K562 (cell line): ENCODE measurements around the gene WNT11. TPM values are rescaled to one million over a fixed set of nuclear protein-coding genes. Genes with fewer than 3 reads are reported as not detected.

Experiments used
- CCNT2 ChIP-seq: IDR thresholded peaks from 2 replicates; pipeline ENCODE4 v1.6.1; 2011; ENCODE audit warnings: borderline replicate concordance, low read depth, mild to moderate bottlenecking, moderate library complexity, mixed read lengths, low read length; ENCODE audit not compliant: insufficient read length; ENCODE audit errors: extremely low read depth
- EP400 ChIP-seq: fragments of 450-650 bp; IDR thresholded peaks from 2 replicates; pipeline ENCODE4 v1.6.1; 2017; ENCODE audit warnings: antibody characterized with exemption, mild to moderate bottlenecking, moderate library complexity
- ERF ChIP-seq: fragments of 450-650 bp; formaldehyde crosslinking; IDR thresholded peaks from 2 replicates; pipeline ENCODE4 v1.4.0; 2020; ENCODE audit warnings: mild to moderate bottlenecking, mixed read lengths
- ESRRA ChIP-seq: fragments of 450-650 bp; IDR thresholded peaks from 2 replicates; pipeline ENCODE4 v1.6.1; 2014; ENCODE audit warnings: low read depth, mild to moderate bottlenecking, moderate library complexity, borderline replicate concordance
- ETS2 ChIP-seq: IDR thresholded peaks from 2 replicates; pipeline ENCODE4 v1.6.1; 2016; ENCODE audit warnings: borderline replicate concordance, missing genetic modification characterization, mild to moderate bottlenecking, moderate library complexity, missing compliant biosample characterization; ENCODE audit not compliant: poor library complexity, severe bottlenecking
- FOXM1 ChIP-seq, 2 experiments: fragments of 450-650 bp in 1 of 2; sonication (generic) in 1 of 2; formaldehyde crosslinking in 1 of 2; IDR thresholded peaks; 2 replicates each; pipeline versions ENCODE4 v1.6.1 to v1.9.0; 2017 to 2022; ENCODE audit warnings: low read depth in 2 of 2, mild to moderate bottlenecking in 2 of 2, missing genetic modification reagents in 1 of 2, moderate library complexity in 1 of 2
- HDAC6 ChIP-seq: IDR thresholded peaks from 2 replicates; pipeline ENCODE4 v1.6.1; 2012; ENCODE audit warnings: low read depth, mild to moderate bottlenecking, control low read depth, inconsistent platforms, low read length, moderate library complexity
- MAZ ChIP-seq, 2 experiments: fragments of 450-650 bp in 1 of 2; sonication (generic) in 1 of 2; formaldehyde crosslinking; IDR thresholded peaks in 1 of 2; conservative IDR thresholded peaks in 1 of 2; 2 replicates each; pipeline versions ENCODE4 v1.4.0 to v1.5.0; 2020; ENCODE audit warnings: mild to moderate bottlenecking in 1 of 2, missing genetic modification reagents in 1 of 2
- MYNN ChIP-seq, 2 experiments: sonication (generic); formaldehyde crosslinking in 1 of 2; IDR thresholded peaks; 2 replicates each; pipeline versions ENCODE4 v1.5.0 to v1.6.1; 2016 to 2020; ENCODE audit warnings: antibody characterized with exemption in 1 of 2, missing genetic modification reagents in 1 of 2
- POU5F1 ChIP-seq: fragments of 150-350 bp; IDR thresholded peaks from 2 replicates; pipeline ENCODE4 v1.6.1; 2014; ENCODE audit warnings: borderline replicate concordance, low read length, low read depth, mild to moderate bottlenecking; ENCODE audit not compliant: partially characterized antibody
- RAD21 ChIP-seq, 2 experiments: fragments of 250-450 bp in 1 of 2; fragments of 450-650 bp in 1 of 2; sonication (Bioruptor Pico) in 1 of 2; formaldehyde crosslinking in 1 of 2; IDR thresholded peaks in 1 of 2; conservative IDR thresholded peaks in 1 of 2; 2 replicates each; pipeline versions ENCODE4 v1.4.0 to v1.8.0; 2020 to 2022; ENCODE audit warnings: mild to moderate bottlenecking in 2 of 2, moderate library complexity in 1 of 2
- RFX1 ChIP-seq: fragments of 450-650 bp; IDR thresholded peaks from 2 replicates; pipeline ENCODE4 v1.6.1; 2016; ENCODE audit warnings: mild to moderate bottlenecking, moderate library complexity
- ZNF263 ChIP-seq: sonication (generic); formaldehyde crosslinking; IDR thresholded peaks from 2 replicates; pipeline ENCODE4 v1.8.0; 2022; ENCODE audit warnings: mild to moderate bottlenecking, missing genetic modification reagents, borderline replicate concordance
- ZNF431 ChIP-seq: sonication (generic); formaldehyde crosslinking; IDR thresholded peaks from 2 replicates; pipeline ENCODE4 v1.8.0; 2022; ENCODE audit warnings: mild to moderate bottlenecking, missing genetic modification reagents
- polyA plus RNA-seq, 8 experiments: library from polyadenylated mRNA; depleted of rRNA in 4 of 8; stranded (reverse) in 5 of 8; unstranded in 3 of 8; fragments of >200 nt; fragmentation: Nextera tagmentation in 2 of 8; fragmentation: Illumina TruSeq in 1 of 8; extraction: Ambion mirVana in 2 of 8; extraction: Trizol in 1 of 8; gene quantifications; 2 replicates each; pipeline versions ENCODE4 v1.2.1 to v1.2.3, GENCODE V29; 2011 to 2014; ENCODE audit warnings: inconsistent platforms in 1 of 8, missing spikeins in 1 of 8
- total RNA-seq, 7 experiments: library from RNA; depleted of rRNA in 6 of 7; stranded (reverse); fragments of >200 nt in 6 of 7; fragmentation: Illumina TruSeq in 2 of 7; extraction: Trizol in 2 of 7; gene quantifications; 2 replicates each; pipeline versions ENCODE4 v1.2.1 to v1.2.3, GENCODE V29; 2011 to 2021; ENCODE audit warnings: low replicate concordance in 1 of 7
- TF ChIP-seq, protein P1 (sequence below): fragments of 450-650 bp; formaldehyde crosslinking; IDR thresholded peaks from 2 replicates; pipeline ENCODE4 v1.4.0; 2020; ENCODE audit warnings: mild to moderate bottlenecking, moderate library complexity
- TF ChIP-seq, protein P2 (sequence below): fragments of 450-650 bp; conservative IDR thresholded peaks from 2 replicates; pipeline ENCODE4 v1.6.1; 2016; ENCODE audit warnings: missing genetic modification characterization, low read depth, mild to moderate bottlenecking, missing compliant biosample characterization, moderate library complexity
- TF ChIP-seq, protein P3 (sequence below): fragments of 450-650 bp; IDR thresholded peaks from 2 replicates; pipeline ENCODE4 v1.6.1; 2016; ENCODE audit warnings: borderline replicate concordance
- TF ChIP-seq, protein P4 (sequence below): sonication (generic); formaldehyde crosslinking; IDR thresholded peaks from 2 replicates; pipeline ENCODE4 v1.8.0; 2022; ENCODE audit warnings: mild to moderate bottlenecking, missing genetic modification reagents
- TF ChIP-seq, protein P5 (sequence below): fragments of 450-650 bp; formaldehyde crosslinking; IDR thresholded peaks from 2 replicates; pipeline ENCODE4 v1.4.0; 2022; ENCODE audit warnings: missing genetic modification characterization

The WNT11 gene
- total and polyA plus RNA-seq, 9 of the 15 experiments (the other 6 are each of a cell fraction or from before 2014, with no cell fraction given): 0.03 to 0.20 (median 0.09) TPM; not detected in 4

DNA sequence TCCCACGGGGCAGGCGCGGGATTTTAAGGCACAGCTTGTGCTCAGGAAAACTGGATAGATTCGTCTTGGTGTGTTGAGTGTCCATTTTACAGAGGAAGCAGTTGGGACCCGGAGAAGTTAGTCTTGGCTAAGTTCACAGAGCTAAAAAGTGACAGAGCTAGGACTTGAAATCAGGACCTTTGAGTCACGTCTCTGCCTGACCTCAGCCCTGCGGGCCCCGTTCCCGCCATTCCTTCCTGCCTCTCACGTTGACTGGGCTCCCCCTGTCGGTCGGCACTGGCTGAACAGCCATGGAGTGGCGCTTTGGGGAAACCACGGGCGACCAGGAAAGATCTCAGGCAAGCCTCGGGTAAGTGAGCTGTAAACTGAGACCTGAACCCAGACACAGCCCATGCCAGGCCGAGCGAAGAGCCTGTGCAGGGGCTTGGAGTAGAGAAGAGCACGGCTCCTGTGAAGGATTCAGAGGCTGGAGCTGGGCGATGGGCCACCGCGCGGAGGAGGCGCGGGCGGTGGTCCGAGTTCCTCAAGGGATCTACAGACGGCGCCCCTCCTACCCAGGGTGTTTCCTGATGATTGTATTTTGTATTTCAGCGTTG is 54.1 kb downstream of the WNT11 start (continued):
- TF ChIP-seq, protein P1, sequence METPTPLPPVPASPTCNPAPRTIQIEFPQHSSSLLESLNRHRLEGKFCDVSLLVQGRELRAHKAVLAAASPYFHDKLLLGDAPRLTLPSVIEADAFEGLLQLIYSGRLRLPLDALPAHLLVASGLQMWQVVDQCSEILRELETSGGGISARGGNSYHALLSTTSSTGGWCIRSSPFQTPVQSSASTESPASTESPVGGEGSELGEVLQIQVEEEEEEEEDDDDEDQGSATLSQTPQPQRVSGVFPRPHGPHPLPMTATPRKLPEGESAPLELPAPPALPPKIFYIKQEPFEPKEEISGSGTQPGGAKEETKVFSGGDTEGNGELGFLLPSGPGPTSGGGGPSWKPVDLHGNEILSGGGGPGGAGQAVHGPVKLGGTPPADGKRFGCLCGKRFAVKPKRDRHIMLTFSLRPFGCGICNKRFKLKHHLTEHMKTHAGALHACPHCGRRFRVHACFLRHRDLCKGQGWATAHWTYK (CRISPR knock-in tag): 0 out of 2 replicates have a peak, but pooled peaks have one; percentile 19
- 0 out of 2 replicates have a peak, but pooled peaks have one; percentile 26 for TF ChIP-seq ZNF263 (CRISPR knock-in tag)
- TF ChIP-seq MYNN (IDR thresholded peaks at IDR 0.05): no peak
- TF ChIP-seq MYNN (CRISPR knock-in tag; IDR thresholded peaks at IDR 0.05): no peak
- TF ChIP-seq, protein P2, sequence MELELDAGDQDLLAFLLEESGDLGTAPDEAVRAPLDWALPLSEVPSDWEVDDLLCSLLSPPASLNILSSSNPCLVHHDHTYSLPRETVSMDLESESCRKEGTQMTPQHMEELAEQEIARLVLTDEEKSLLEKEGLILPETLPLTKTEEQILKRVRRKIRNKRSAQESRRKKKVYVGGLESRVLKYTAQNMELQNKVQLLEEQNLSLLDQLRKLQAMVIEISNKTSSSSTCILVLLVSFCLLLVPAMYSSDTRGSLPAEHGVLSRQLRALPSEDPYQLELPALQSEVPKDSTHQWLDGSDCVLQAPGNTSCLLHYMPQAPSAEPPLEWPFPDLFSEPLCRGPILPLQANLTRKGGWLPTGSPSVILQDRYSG (tag): no peak
- peak; percentile 34 for TF ChIP-seq EP400
- no peak for TF ChIP-seq ETS2 (tag)
- TF ChIP-seq HDAC6: no peak
- peak; percentile 94 to 97 for TF ChIP-seq RAD21 (CRISPR knock-in tag; conservative IDR thresholded peaks at IDR 0.05 in 1 of 2, IDR thresholded peaks at IDR 0.05 in 1 of 2)
- TF ChIP-seq FOXM1 (IDR thresholded peaks at IDR 0.05; ENCODE audit: low read depth): no peak
- 0 out of 2 replicates have a peak, but pooled peaks have one; percentile 86 for TF ChIP-seq FOXM1 (CRISPR knock-in tag; IDR thresholded peaks at IDR 0.05; ENCODE audit: low read depth)
- TF ChIP-seq, protein P3, sequence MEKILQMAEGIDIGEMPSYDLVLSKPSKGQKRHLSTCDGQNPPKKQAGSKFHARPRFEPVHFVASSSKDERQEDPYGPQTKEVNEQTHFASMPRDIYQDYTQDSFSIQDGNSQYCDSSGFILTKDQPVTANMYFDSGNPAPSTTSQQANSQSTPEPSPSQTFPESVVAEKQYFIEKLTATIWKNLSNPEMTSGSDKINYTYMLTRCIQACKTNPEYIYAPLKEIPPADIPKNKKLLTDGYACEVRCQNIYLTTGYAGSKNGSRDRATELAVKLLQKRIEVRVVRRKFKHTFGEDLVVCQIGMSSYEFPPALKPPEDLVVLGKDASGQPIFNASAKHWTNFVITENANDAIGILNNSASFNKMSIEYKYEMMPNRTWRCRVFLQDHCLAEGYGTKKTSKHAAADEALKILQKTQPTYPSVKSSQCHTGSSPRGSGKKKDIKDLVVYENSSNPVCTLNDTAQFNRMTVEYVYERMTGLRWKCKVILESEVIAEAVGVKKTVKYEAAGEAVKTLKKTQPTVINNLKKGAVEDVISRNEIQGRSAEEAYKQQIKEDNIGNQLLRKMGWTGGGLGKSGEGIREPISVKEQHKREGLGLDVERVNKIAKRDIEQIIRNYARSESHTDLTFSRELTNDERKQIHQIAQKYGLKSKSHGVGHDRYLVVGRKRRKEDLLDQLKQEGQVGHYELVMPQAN: no peak
- no peak for TF ChIP-seq CCNT2
- TF ChIP-seq, protein P4, sequence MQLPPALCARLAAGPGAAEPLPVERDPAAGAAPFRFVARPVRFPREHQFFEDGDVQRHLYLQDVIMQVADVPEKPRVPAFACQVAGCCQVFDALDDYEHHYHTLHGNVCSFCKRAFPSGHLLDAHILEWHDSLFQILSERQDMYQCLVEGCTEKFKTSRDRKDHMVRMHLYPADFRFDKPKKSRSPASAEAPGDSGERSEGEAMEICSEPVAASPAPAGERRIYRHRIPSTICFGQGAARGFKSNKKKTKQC (CRISPR knock-in tag): peak; percentile 74; the same call in 1 of the 2 replicates
- no peak for TF ChIP-seq ZNF431 (CRISPR knock-in tag)
- peak; percentile 35; the same call in 1 of the 2 replicates for TF ChIP-seq ESRRA
- TF ChIP-seq, protein P5, sequence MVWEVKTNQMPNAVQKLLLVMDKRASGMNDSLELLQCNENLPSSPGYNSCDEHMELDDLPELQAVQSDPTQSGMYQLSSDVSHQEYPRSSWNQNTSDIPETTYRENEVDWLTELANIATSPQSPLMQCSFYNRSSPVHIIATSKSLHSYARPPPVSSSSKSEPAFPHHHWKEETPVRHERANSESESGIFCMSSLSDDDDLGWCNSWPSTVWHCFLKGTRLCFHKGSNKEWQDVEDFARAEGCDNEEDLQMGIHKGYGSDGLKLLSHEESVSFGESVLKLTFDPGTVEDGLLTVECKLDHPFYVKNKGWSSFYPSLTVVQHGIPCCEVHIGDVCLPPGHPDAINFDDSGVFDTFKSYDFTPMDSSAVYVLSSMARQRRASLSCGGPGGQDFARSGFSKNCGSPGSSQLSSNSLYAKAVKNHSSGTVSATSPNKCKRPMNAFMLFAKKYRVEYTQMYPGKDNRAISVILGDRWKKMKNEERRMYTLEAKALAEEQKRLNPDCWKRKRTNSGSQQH (CRISPR knock-in tag): no peak
- TF ChIP-seq ERF (CRISPR knock-in tag): no peak
- TF ChIP-seq POU5F1: peak; percentile 30
- no peak; the same call in 1 of the 2 replicates for TF ChIP-seq RFX1
- TF ChIP-seq MAZ (CRISPR knock-in tag; conservative IDR thresholded peaks at IDR 0.05 in 1 of 2, IDR thresholded peaks at IDR 0.05 in 1 of 2): peak; percentile 41 to 61; a peak in 3 of 4 replicates
